ENCODE results near the gene RHCG. TPM values are rescaled to one million over a fixed set of nuclear protein-coding genes. Genes with fewer than 3 reads are reported as not detected.
A peak's percentile ranks its signal among the peaks of the same experiment; 100 is the strongest.

Gene RHCG
- total RNA-seq, 1 donor from 2014 or later = not detected

GRCh38 chr15:89444241-89445225 lies 51.9 kb downstream of the RHCG start:
- CTCF ChIA-PET = no interaction called here
- H3K4me1 Mint-ChIP-seq = peaks cover 31% of the 10 kb centered on the region
- no peaks in the 10 kb centered on the region for H3K9me3 Mint-ChIP-seq
- ATAC-seq (ENCODE audit: low read depth) = no peak
- no peak overlapping the region for H3K4me3 Mint-ChIP-seq
- intact Hi-C loops (cut with micrococcal nuclease) = no loop called here
- peaks cover 21% of the 10 kb centered on the region for H3K27me3 Mint-ChIP-seq
- POLR2A ChIA-PET = no interaction called here
- no peak overlapping the region for H3K27ac Mint-ChIP-seq
- TF ChIP-seq, protein P1, sequence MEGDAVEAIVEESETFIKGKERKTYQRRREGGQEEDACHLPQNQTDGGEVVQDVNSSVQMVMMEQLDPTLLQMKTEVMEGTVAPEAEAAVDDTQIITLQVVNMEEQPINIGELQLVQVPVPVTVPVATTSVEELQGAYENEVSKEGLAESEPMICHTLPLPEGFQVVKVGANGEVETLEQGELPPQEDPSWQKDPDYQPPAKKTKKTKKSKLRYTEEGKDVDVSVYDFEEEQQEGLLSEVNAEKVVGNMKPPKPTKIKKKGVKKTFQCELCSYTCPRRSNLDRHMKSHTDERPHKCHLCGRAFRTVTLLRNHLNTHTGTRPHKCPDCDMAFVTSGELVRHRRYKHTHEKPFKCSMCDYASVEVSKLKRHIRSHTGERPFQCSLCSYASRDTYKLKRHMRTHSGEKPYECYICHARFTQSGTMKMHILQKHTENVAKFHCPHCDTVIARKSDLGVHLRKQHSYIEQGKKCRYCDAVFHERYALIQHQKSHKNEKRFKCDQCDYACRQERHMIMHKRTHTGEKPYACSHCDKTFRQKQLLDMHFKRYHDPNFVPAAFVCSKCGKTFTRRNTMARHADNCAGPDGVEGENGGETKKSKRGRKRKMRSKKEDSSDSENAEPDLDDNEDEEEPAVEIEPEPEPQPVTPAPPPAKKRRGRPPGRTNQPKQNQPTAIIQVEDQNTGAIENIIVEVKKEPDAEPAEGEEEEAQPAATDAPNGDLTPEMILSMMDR (IDR thresholded peaks at IDR 0.05) = no peak
- H3K36me3 Mint-ChIP-seq (ENCODE audit: low read depth) = no peaks in the 10 kb centered on the region
- no peak for DNase-seq

- POLR2A ChIA-PET = no interaction called here
- H3K4me3 Mint-ChIP-seq = no peak overlapping the region
Measured at GRCh38 chr15:89443581-89443980, 52.8 kb downstream of the RHCG start.

DNA sequence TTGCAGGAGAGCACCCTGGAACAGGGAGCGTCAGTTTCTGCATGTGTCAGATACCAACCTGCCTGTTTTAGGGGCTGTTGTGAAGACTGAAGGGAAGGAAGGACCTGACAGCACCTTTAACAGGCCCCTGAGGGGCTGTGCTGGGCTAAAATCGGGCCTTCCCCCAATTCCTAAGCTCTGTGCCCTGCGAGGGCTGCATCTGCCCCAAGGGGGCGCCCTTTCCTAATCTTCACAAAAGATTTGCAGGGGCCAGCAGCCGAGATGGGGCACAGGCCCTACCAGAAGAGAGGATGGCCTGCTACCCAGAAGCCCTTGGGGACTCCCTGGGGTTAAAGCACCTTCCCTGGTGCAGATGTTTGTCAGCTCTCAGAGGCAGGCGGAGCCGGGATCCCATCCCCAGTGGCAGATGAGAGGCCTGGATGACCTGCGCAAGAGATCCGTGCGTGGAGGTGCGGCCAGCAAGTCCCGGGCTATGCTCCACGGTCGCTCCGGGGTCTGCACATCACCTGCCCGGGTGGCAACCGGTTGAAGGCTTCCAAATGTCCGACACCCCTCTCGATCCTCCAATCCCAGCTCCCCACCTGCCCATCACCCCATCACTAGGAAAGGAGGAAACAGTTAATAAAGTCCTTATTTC lies 53.6 kb downstream of the RHCG start:
- POLR2A ChIA-PET = no interaction called here
- Mint-ChIP-seq H3K4me3 (no peak overlapping the region), H3K27me3 (peaks cover 9% of the 10 kb centered on the region), H3K36me3 (ENCODE audit: low read depth) (no peaks in the 10 kb centered on the region), H3K27ac (no peak overlapping the region), H3K9me3 (no peaks in the 10 kb centered on the region), H3K4me1 (peaks cover 31% of the 10 kb centered on the region)
- ATAC-seq (ENCODE audit: low read depth) (no peak), DNase-seq (peak; percentile 29)
- intact Hi-C loops (cut with micrococcal nuclease) = no loop called here
- CTCF ChIA-PET = interaction anchor here (0.7 to 3.7 kb wide), 7 partner anchors 8 to 108 kb away, joined by 3 to 21 read pairs (median 4); partner anchors contain the start of gene POLG
- TF ChIP-seq, protein P1 (IDR thresholded peaks at IDR 0.05) = no peak

More at GRCh38 chr15:89443581-89443980, 52.8 kb downstream of the RHCG start:
- H3K27me3 Mint-ChIP-seq = peaks cover 15% of the 10 kb centered on the region
- peaks cover 31% of the 10 kb centered on the region for H3K4me1 Mint-ChIP-seq
- no peak overlapping the region for H3K27ac Mint-ChIP-seq
- no peaks in the 10 kb centered on the region for H3K9me3 Mint-ChIP-seq
- no peak for ATAC-seq (ENCODE audit: low read depth)
- no peaks in the 10 kb centered on the region for H3K36me3 Mint-ChIP-seq (ENCODE audit: low read depth)
- DNase-seq = no peak
- CTCF ChIA-PET = interaction anchor here (0.7 to 3.7 kb wide), 6 partner anchors 9 to 109 kb away, joined by 3 to 21 read pairs (median 4); partner anchors contain the start of gene POLG
- TF ChIP-seq, protein P1 (IDR thresholded peaks at IDR 0.05) = no peak
- intact Hi-C loops (cut with micrococcal nuclease) = no loop called here

GRCh38 chr15:89442155-89442554 lies 54.2 kb downstream of the RHCG start:
- no peaks in the 10 kb centered on the region for H3K36me3 Mint-ChIP-seq (ENCODE audit: low read depth)
- H3K4me1 Mint-ChIP-seq = peaks cover 31% of the 10 kb centered on the region
- no peak overlapping the region for H3K4me3 Mint-ChIP-seq
- DNase-seq (no peak), ATAC-seq (ENCODE audit: low read depth) (no peak)
- H3K9me3 Mint-ChIP-seq = no peaks in the 10 kb centered on the region
- TF ChIP-seq, protein P1 (IDR thresholded peaks at IDR 0.05) = no peak
- peaks cover 6% of the 10 kb centered on the region for H3K27me3 Mint-ChIP-seq
- intact Hi-C loops (cut with micrococcal nuclease) = no loop called here
- CTCF ChIA-PET = interaction anchor here (0.8 to 3.7 kb wide), 4 partner anchors 13 to 83 kb away, joined by 3 to 21 read pairs (median 7); no protein-coding TSS in a partner anchor
- POLR2A ChIA-PET = no interaction called here
- no peak overlapping the region for H3K27ac Mint-ChIP-seq

Measured in activated B cell treated with CpG ODN at 0.5 μM for 24 hours (primary cell).